Measurements from ENCODE around the gene GLIS2.

- TF ChIP-seq POLR2AphosphoS5 (IDR thresholded peaks at IDR 0.05) = no peak
- no peak for TF ChIP-seq CTCF (IDR thresholded peaks at IDR 0.05)
- TF ChIP-seq EP300 (IDR thresholded peaks at IDR 0.05) = no peak
Observed at GRCh38 chr16:4384509-4384942, 68.7 kb downstream of the GLIS2 start.

All from gastroesophageal sphincter (tissue), 3 donors.